Ovary (tissue), 3 donors: ENCODE measurements around the gene UBFD1.

ENCODE experiments used
- EP300 ChIP-seq: sonication (generic); formaldehyde crosslinking; IDR thresholded peaks from one replicate; pipeline ENCODE4 v1.6.1; 2017; ENCODE audit warnings: antibody characterized with exemption
- POLR2A ChIP-seq: fragments of 450-650 bp; IDR thresholded peaks from one replicate; pipeline ENCODE4 v1.6.1; 2017; ENCODE audit warnings: antibody characterized with exemption, mild to moderate bottlenecking, moderate library complexity
- TF ChIP-seq, protein P1 (sequence below), 3 donors: fragments of 450-650 bp in 2 of 3; fragments of 200-600 bp in 1 of 3; IDR thresholded peaks; one replicate each; pipeline versions ENCODE4 v1.5.1 to v1.8.0; 2016 to 2022; ENCODE audit warnings: antibody characterized with exemption in 3 of 3, mild to moderate bottlenecking in 1 of 3
- donor health status: DM: no; HTN: no; CAD: no.

DNA sequence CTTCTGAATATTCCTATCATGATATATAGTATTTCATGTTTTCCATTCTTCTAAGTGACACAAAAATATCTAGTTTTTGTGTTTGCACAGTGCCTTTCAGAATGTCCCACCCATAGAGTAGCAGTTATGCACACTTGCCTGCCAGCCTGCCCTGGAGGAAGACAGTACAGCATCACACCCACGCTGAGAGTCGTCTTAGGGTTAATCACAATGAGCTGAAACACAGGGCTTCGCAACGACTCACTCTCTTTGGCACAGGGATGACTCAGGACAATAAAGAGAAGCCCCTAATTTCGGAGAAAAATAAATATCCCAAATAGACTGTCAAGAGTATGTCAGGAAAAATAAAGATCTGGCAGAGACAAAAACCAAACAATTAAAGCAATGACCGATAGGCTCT, 50.2 kb downstream of the UBFD1 start:
- TF ChIP-seq, protein P1, sequence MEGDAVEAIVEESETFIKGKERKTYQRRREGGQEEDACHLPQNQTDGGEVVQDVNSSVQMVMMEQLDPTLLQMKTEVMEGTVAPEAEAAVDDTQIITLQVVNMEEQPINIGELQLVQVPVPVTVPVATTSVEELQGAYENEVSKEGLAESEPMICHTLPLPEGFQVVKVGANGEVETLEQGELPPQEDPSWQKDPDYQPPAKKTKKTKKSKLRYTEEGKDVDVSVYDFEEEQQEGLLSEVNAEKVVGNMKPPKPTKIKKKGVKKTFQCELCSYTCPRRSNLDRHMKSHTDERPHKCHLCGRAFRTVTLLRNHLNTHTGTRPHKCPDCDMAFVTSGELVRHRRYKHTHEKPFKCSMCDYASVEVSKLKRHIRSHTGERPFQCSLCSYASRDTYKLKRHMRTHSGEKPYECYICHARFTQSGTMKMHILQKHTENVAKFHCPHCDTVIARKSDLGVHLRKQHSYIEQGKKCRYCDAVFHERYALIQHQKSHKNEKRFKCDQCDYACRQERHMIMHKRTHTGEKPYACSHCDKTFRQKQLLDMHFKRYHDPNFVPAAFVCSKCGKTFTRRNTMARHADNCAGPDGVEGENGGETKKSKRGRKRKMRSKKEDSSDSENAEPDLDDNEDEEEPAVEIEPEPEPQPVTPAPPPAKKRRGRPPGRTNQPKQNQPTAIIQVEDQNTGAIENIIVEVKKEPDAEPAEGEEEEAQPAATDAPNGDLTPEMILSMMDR (IDR thresholded peaks at IDR 0.05): no peak
- TF ChIP-seq POLR2A (no peak), EP300 (no peak)
